SK-N-MC (cell line): ENCODE measurements around the gene ATP2B1.

Source experiments
- EZH2 ChIP-seq: fragments of 200-600 bp; sonication (generic); IDR thresholded peaks from one replicate; pipeline ENCODE4 v1.6.1; 2017; ENCODE audit warnings: antibody characterized with exemption
- FOXP2 ChIP-seq: optimal IDR thresholded peaks from 2 replicates; pipeline ENCODE3; 2011; ENCODE audit warnings: mild to moderate bottlenecking, moderate library complexity; ENCODE audit not compliant: insufficient read depth; ENCODE audit errors: extremely low read length, control extremely low read depth
- POLR2AphosphoS5 ChIP-seq: IDR thresholded peaks from 2 replicates; pipeline ENCODE4 v1.6.1; 2012; ENCODE audit warnings: mild to moderate bottlenecking, low read depth, low read length, borderline replicate concordance

DNA sequence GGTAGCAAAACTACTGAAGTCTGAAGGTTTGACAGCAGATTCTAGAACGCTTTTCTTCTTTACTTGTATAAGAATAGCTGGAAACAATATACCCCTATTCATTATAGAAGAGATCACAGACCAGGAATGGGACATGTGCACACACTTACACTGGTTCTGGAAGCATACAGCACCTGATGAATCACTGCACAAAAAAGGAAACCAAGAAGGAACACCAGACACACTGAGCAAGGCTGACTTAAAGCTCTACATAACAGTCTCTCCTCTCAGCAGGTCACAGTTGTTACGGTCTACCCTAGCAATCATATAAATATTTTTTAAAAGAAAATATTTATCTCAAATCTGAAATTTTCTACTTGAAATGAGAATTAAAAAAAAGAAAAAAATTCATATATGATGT lies 13.5 kb downstream of the ATP2B1 start:
- no peak for TF ChIP-seq POLR2AphosphoS5
- no peak for TF ChIP-seq EZH2
- no peak for TF ChIP-seq FOXP2
